HepG2 (cell line): ENCODE results near the gene FITM1. TPM values are rescaled to one million over a fixed set of nuclear protein-coding genes. Genes with fewer than 3 reads are reported as not detected.

Source experiments
- CAMTA2 ChIP-seq: sonication (generic); formaldehyde crosslinking; IDR thresholded peaks from 2 replicates; pipeline ENCODE4 v1.4.0; 2020; ENCODE audit warnings: mild to moderate bottlenecking, missing genetic modification reagents, borderline replicate concordance
- DPF2 ChIP-seq: sonication (generic); formaldehyde crosslinking; IDR thresholded peaks from 2 replicates; pipeline ENCODE4 v1.4.0; 2020; ENCODE audit warnings: mild to moderate bottlenecking, low read depth, missing genetic modification reagents, borderline replicate concordance
- ELF1 ChIP-seq: sonication (generic); formaldehyde crosslinking; IDR thresholded peaks from 2 replicates; pipeline ENCODE4 v1.4.0; 2020; ENCODE audit warnings: missing genetic modification reagents
- ETV5 ChIP-seq: IDR thresholded peaks from 2 replicates; pipeline ENCODE4 v1.6.1; 2018; ENCODE audit warnings: missing biosample characterization, missing genetic modification reagents, inconsistent platforms, borderline replicate concordance
- HMG20A ChIP-seq: IDR thresholded peaks from 2 replicates; pipeline ENCODE4 v1.6.1; 2016; ENCODE audit warnings: borderline replicate concordance
- HNRNPL ChIP-seq: fragments of 200-400 bp; formaldehyde crosslinking; IDR thresholded peaks from 2 replicates; pipeline ENCODE4 v1.6.1; 2017; ENCODE audit warnings: mild to moderate bottlenecking, low read depth, low read length
- ISX ChIP-seq: sonication (generic); formaldehyde crosslinking; conservative IDR thresholded peaks from 2 replicates; pipeline ENCODE4 v1.5.0; 2020; ENCODE audit warnings: missing genetic modification reagents
- KAT2B ChIP-seq: fragments of 150-350 bp; IDR thresholded peaks from 2 replicates; pipeline ENCODE4 v1.6.1; 2014; ENCODE audit warnings: low read depth, low read length, borderline replicate concordance
- MAFG ChIP-seq: sonication (generic); formaldehyde crosslinking; IDR thresholded peaks from 2 replicates; pipeline ENCODE4 v1.5.1; 2020; ENCODE audit warnings: mild to moderate bottlenecking, missing genetic modification reagents
- NR2C2 ChIP-seq: sonication (generic); formaldehyde crosslinking; IDR thresholded peaks from 2 replicates; pipeline ENCODE4 v1.4.0; 2020; ENCODE audit warnings: missing genetic modification reagents, mild to moderate bottlenecking, moderate library complexity, borderline replicate concordance
- NR3C1 ChIP-seq: sonication (generic); formaldehyde crosslinking; IDR thresholded peaks from 2 replicates; pipeline ENCODE4 v1.4.0; 2020; ENCODE audit warnings: missing genetic modification reagents
- RXRB ChIP-seq: IDR thresholded peaks from 2 replicates; pipeline ENCODE4 v1.6.1; 2016; ENCODE audit warnings: borderline replicate concordance, missing genetic modification reagents, missing compliant biosample characterization
- SMC3 ChIP-seq: IDR thresholded peaks from 2 replicates; pipeline ENCODE4 v1.6.1; 2011; ENCODE audit warnings: low read length, improper control_type of control experiment
- TCF12 ChIP-seq, 2 experiments: fragments of 450-650 bp in 1 of 2; sonication (generic) in 1 of 2; formaldehyde crosslinking in 1 of 2; IDR thresholded peaks; 2 replicates each; pipeline versions ENCODE4 v1.6.1 to v1.8.0; 2017 to 2022; ENCODE audit warnings: antibody characterized with exemption in 1 of 2, mild to moderate bottlenecking in 1 of 2, missing genetic modification reagents in 1 of 2, moderate library complexity in 1 of 2
- THAP7 ChIP-seq: sonication (generic); formaldehyde crosslinking; IDR thresholded peaks from 2 replicates; pipeline ENCODE4 v1.8.1; 2023; ENCODE audit warnings: mild to moderate bottlenecking, missing genetic modification reagents
- ZBTB20 ChIP-seq: sonication (generic); formaldehyde crosslinking; IDR thresholded peaks from 2 replicates; pipeline ENCODE4 v1.8.1; 2023; ENCODE audit warnings: missing genetic modification reagents, low read depth, mild to moderate bottlenecking, borderline replicate concordance
- ZNF264 ChIP-seq: sonication (generic); formaldehyde crosslinking; IDR thresholded peaks from 2 replicates; pipeline ENCODE4 v1.4.0; 2020; ENCODE audit warnings: missing genetic modification reagents
- ZNF414 ChIP-seq: sonication (generic); formaldehyde crosslinking; IDR thresholded peaks from 2 replicates; pipeline ENCODE4 v1.5.0; 2020; ENCODE audit warnings: missing genetic modification reagents
- ZNF660 ChIP-seq: sonication (generic); formaldehyde crosslinking; IDR thresholded peaks from 2 replicates; pipeline ENCODE4 v1.5.1; 2020; ENCODE audit warnings: mild to moderate bottlenecking, low read depth, missing genetic modification reagents, borderline replicate concordance
- ZNF672 ChIP-seq: sonication (generic); formaldehyde crosslinking; IDR thresholded peaks from 2 replicates; pipeline ENCODE4 v1.8.1; 2022; ENCODE audit warnings: missing genetic modification reagents
- polyA plus RNA-seq, 8 experiments: library from polyadenylated mRNA; depleted of rRNA in 3 of 8; stranded (reverse) in 7 of 8; unstranded in 1 of 8; fragments of >200 nt; fragmentation: Illumina TruSeq in 4 of 8; extraction: Trizol in 4 of 8; gene quantifications; 2 replicates each; pipeline versions ENCODE4 v1.2.1 to v1.2.3, GENCODE V29; 2011 to 2016; ENCODE audit warnings: low read depth in 4 of 8, missing spikeins in 1 of 8, mixed read lengths in 1 of 8; ENCODE audit not compliant: insufficient read depth in 1 of 8
- total RNA-seq, 5 experiments: library from RNA; depleted of rRNA; stranded (reverse); fragments of >200 nt; fragmentation: Illumina TruSeq; extraction: Trizol; gene quantifications; 2 replicates each; pipeline ENCODE4 v1.2.3, GENCODE V29; 2016; ENCODE audit warnings: low read depth in 1 of 5
- TF ChIP-seq, protein P1 (sequence below): sonication (generic); formaldehyde crosslinking; IDR thresholded peaks from 2 replicates; pipeline ENCODE4 v1.8.0; 2022; ENCODE audit warnings: mild to moderate bottlenecking, missing genetic modification reagents
- TF ChIP-seq, protein P2 (sequence below): sonication (generic); formaldehyde crosslinking; IDR thresholded peaks from 2 replicates; pipeline ENCODE4 v1.4.0; 2020; ENCODE audit warnings: mild to moderate bottlenecking, low read depth, missing genetic modification reagents
- TF ChIP-seq, protein P3 (sequence below): IDR thresholded peaks from 2 replicates; pipeline ENCODE4 v1.6.1; 2018; ENCODE audit warnings: missing genetic modification reagents

Gene FITM1
- total and polyA plus RNA-seq, 2 of the 13 experiments (the other 11 are each of a cell fraction or from before 2014, with no cell fraction given), result 2.7 to 5.8 TPM

GRCh38 chr14:24114532-24115421 is 15.7 kb upstream of the FITM1 start, which contains the start of the genes DCAF11 and NRL (continued):
- TF ChIP-seq, protein P1, sequence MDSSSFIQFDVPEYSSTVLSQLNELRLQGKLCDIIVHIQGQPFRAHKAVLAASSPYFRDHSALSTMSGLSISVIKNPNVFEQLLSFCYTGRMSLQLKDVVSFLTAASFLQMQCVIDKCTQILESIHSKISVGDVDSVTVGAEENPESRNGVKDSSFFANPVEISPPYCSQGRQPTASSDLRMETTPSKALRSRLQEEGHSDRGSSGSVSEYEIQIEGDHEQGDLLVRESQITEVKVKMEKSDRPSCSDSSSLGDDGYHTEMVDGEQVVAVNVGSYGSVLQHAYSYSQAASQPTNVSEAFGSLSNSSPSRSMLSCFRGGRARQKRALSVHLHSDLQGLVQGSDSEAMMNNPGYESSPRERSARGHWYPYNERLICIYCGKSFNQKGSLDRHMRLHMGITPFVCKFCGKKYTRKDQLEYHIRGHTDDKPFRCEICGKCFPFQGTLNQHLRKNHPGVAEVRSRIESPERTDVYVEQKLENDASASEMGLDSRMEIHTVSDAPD, result peak; percentile 78; the same call in 1 of the 2 replicates
- TF ChIP-seq ZNF672 (no peak), RXRB (CRISPR knock-in tag) (peak; percentile 85), NR3C1 (CRISPR knock-in tag) (no peak), NR2C2 (peak; percentile 91; the same call in 1 of the 2 replicates), THAP7 (peak; percentile 96), KAT2B (0 out of 2 replicates have a peak, but pooled peaks have one; percentile 26), DPF2 (CRISPR knock-in tag) (0 out of 2 replicates have a peak, but pooled peaks have one; percentile 39), ETV5 (CRISPR knock-in tag) (peak; percentile 88), ELF1 (CRISPR knock-in tag) (peak; percentile 96), TCF12 (IDR thresholded peaks at IDR 0.05) (no peak), TCF12 (CRISPR knock-in tag; IDR thresholded peaks at IDR 0.05) (peak; percentile 92; the same call in 1 of the 2 replicates), CAMTA2 (CRISPR knock-in tag) (peak; percentile 99), ZNF264 (CRISPR knock-in tag) (peak; percentile 94), ZBTB20 (CRISPR knock-in tag) (peak; percentile 96), ZNF414 (CRISPR knock-in tag) (no peak), HNRNPL (0 out of 2 replicates have a peak, but pooled peaks have one; percentile 15), HMG20A (CRISPR knock-in tag) (no peak; the same call in 1 of the 2 replicates), MAFG (CRISPR knock-in tag) (no peak), ISX (CRISPR knock-in tag) (0 out of 2 replicates have a peak, but pooled peaks have one; percentile 24), SMC3 (peak; percentile 0; the same call in 1 of the 2 replicates), ZNF660 (CRISPR knock-in tag) (no peak)
- TF ChIP-seq, protein P2, sequence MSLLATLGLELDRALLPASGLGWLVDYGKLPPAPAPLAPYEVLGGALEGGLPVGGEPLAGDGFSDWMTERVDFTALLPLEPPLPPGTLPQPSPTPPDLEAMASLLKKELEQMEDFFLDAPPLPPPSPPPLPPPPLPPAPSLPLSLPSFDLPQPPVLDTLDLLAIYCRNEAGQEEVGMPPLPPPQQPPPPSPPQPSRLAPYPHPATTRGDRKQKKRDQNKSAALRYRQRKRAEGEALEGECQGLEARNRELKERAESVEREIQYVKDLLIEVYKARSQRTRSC (CRISPR knock-in tag), result 0 out of 2 replicates have a peak, but pooled peaks have one; percentile 28
- TF ChIP-seq, protein P3, sequence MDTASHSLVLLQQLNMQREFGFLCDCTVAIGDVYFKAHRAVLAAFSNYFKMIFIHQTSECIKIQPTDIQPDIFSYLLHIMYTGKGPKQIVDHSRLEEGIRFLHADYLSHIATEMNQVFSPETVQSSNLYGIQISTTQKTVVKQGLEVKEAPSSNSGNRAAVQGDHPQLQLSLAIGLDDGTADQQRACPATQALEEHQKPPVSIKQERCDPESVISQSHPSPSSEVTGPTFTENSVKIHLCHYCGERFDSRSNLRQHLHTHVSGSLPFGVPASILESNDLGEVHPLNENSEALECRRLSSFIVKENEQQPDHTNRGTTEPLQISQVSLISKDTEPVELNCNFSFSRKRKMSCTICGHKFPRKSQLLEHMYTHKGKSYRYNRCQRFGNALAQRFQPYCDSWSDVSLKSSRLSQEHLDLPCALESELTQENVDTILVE (CRISPR knock-in tag), result peak; percentile 76; the same call in 1 of the 2 replicates
